IMR-90 (cell line): Measurements from ENCODE around the gene MUC5AC. TPM values are rescaled to one million over a fixed set of nuclear protein-coding genes. Genes with fewer than 3 reads are reported as not detected.
A peak's percentile ranks its signal among the peaks of the same experiment; 100 is the strongest.

Source experiments
- ATAC-seq: fragments of 200-7000 bp; cut with Tn5 transposase; 2 replicates; pipeline ENCODE4 v1.9.1; 2020; ENCODE audit warnings: low read depth, mild to moderate bottlenecking, moderate library complexity
- BruUV-seq: library from RNA; stranded (reverse); fragments of 400-500 nt; replicated peaks from 2 replicates; lab custom pipeline; 2021; lab: Mats Ljungman, UMichigan
- CTCF ChIA-PET: fragments of 300-600 bp; formaldehyde crosslinking; extraction: SDS; loops from one replicate; lab custom pipeline; 2021; ENCODE audit warnings: antibody characterized with exemption; lab: Yijun Ruan, JAX
- POLR2A ChIA-PET: fragments of 300-600 bp; sonication (Branson Sonifier 250); formaldehyde crosslinking; loops from one replicate; lab custom pipeline; 2022; ENCODE audit warnings: antibody characterized with exemption; ENCODE audit not compliant: unreplicated experiment; lab: Charles Lee
- DNase-seq: peaks from one replicate; pipeline ENCODE4 v3.0.0; 2013
- H2AFZ ChIP-seq: replicated peaks from 2 replicates; pipeline ENCODE3; 2013; ENCODE audit warnings: low read length, mild to moderate bottlenecking; ENCODE audit not compliant: poor library complexity
- H2AK5ac ChIP-seq: 2 replicates; pipeline ENCODE4 v1.6.1; 2013; ENCODE audit warnings: low read depth, low read length, inconsistent platforms
- H2AK9ac ChIP-seq: replicated peaks from 2 replicates; pipeline ENCODE3; 2013; ENCODE audit warnings: mild to moderate bottlenecking, low read depth, low read length, moderate library complexity; ENCODE audit not compliant: poor library complexity
- H2BK120ac ChIP-seq: 2 replicates; pipeline ENCODE4 v1.6.1; 2013; ENCODE audit warnings: low read depth, low read length, inconsistent platforms
- H2BK15ac ChIP-seq: 3 replicates; pipeline ENCODE4 v1.6.1; 2013; ENCODE audit warnings: low read depth, low read length, inconsistent platforms
- H2BK20ac ChIP-seq: 2 replicates; pipeline ENCODE4 v1.6.1; 2013; ENCODE audit warnings: low read depth, mild to moderate bottlenecking, inconsistent platforms, low read length, moderate library complexity
- H2BK5ac ChIP-seq: 2 replicates; pipeline ENCODE4 v1.6.1; 2013; ENCODE audit warnings: mild to moderate bottlenecking, low read depth, low read length, inconsistent platforms; ENCODE audit not compliant: poor library complexity, severe bottlenecking
- H3K14ac ChIP-seq: replicated peaks from 2 replicates; pipeline ENCODE4 v1.6.1; 2013; ENCODE audit warnings: low read depth, low read length, inconsistent platforms
- H3K18ac ChIP-seq: 2 replicates; pipeline ENCODE4 v1.6.1; 2013; ENCODE audit warnings: low read depth, low read length, control low read depth
- H3K23ac ChIP-seq: 2 replicates; pipeline ENCODE4 v1.6.1; 2013; ENCODE audit warnings: low read depth, low read length, inconsistent platforms
- H3K27ac ChIP-seq: 2 replicates; pipeline ENCODE4 v1.5.1; 2013; ENCODE audit warnings: mild to moderate bottlenecking, control low read depth, low read length; ENCODE audit not compliant: insufficient read depth
- H3K27me3 ChIP-seq: 2 replicates; pipeline ENCODE4 v1.6.1; 2013; ENCODE audit warnings: low read length; ENCODE audit not compliant: control insufficient read depth, insufficient read depth
- H3K36me3 ChIP-seq: 2 replicates; pipeline ENCODE4 v1.6.1; 2013; ENCODE audit warnings: low read length, mixed read lengths; ENCODE audit not compliant: control insufficient read depth, insufficient read depth
- H3K4ac ChIP-seq: 2 replicates; pipeline ENCODE4 v1.6.1; 2013; ENCODE audit warnings: low read depth, low read length, inconsistent platforms
- H3K4me1 ChIP-seq: 2 replicates; pipeline ENCODE4 v1.6.1; 2013; ENCODE audit warnings: low read length, mixed read lengths; ENCODE audit not compliant: control insufficient read depth, insufficient read depth
- H3K4me2 ChIP-seq: 2 replicates; pipeline ENCODE4 v1.6.1; 2013; ENCODE audit warnings: low read depth, mild to moderate bottlenecking, control low read depth, low read length, moderate library complexity
- H3K4me3 ChIP-seq: 2 replicates; pipeline ENCODE4 v1.5.1; 2013; ENCODE audit warnings: low read depth, mild to moderate bottlenecking, control low read depth, low read length, moderate library complexity; ENCODE audit not compliant: insufficient read depth
- H3K56ac ChIP-seq: 2 replicates; pipeline ENCODE4 v1.6.1; 2013; ENCODE audit warnings: low read length, inconsistent platforms; ENCODE audit not compliant: insufficient read depth; ENCODE audit errors: extremely low read depth
- H3K79me1 ChIP-seq, 2 experiments: 2 replicates each; pipeline ENCODE4 v1.6.1; 2013; ENCODE audit warnings: low read length in 2 of 2, inconsistent platforms in 1 of 2, low read depth in 1 of 2
- H3K9ac ChIP-seq: 2 replicates; pipeline ENCODE4 v1.6.1; 2013; ENCODE audit warnings: low read depth, low read length, control low read depth
- H3K9me1 ChIP-seq: 2 replicates; pipeline ENCODE4 v1.6.1; 2013; ENCODE audit warnings: low read length, inconsistent platforms; ENCODE audit not compliant: insufficient read depth
- H3K9me3 ChIP-seq: 2 replicates; pipeline ENCODE4 v1.6.1; 2013; ENCODE audit warnings: low read length; ENCODE audit not compliant: control insufficient read depth, insufficient read depth
- H4K20me1 ChIP-seq: 2 replicates; pipeline ENCODE4 v1.6.1; 2013; ENCODE audit warnings: low read length, inconsistent platforms; ENCODE audit not compliant: insufficient read depth
- H4K5ac ChIP-seq: 2 replicates; pipeline ENCODE4 v1.6.1; 2013; ENCODE audit warnings: mild to moderate bottlenecking, low read depth, low read length, control low read depth
- H4K8ac ChIP-seq, 2 experiments: 2 replicates each; pipeline ENCODE4 v1.6.1; 2013; ENCODE audit warnings: low read depth in 2 of 2, low read length in 2 of 2, control low read depth in 1 of 2, inconsistent platforms in 1 of 2
- H4K91ac ChIP-seq: 2 replicates; pipeline ENCODE4 v1.6.1; 2013; ENCODE audit warnings: low read depth, low read length, inconsistent platforms; ENCODE audit not compliant: insufficient read depth
- CTCF ChIP-seq: conservative IDR thresholded peaks from 2 replicates; pipeline ENCODE4 v1.5.1; 2012; ENCODE audit warnings: mild to moderate bottlenecking, low read depth, low read length, improper control_type of control experiment
- FOS ChIP-seq: fragments of 150-350 bp; IDR thresholded peaks from 2 replicates; pipeline ENCODE4 v1.6.1; 2016; ENCODE audit warnings: low read depth, low read length
- MAFK ChIP-seq: IDR thresholded peaks from 2 replicates; pipeline ENCODE4 v1.6.1; 2012; ENCODE audit warnings: low read depth, low read length, improper control_type of control experiment
- MXI1 ChIP-seq: IDR thresholded peaks from 2 replicates; pipeline ENCODE4 v1.6.1; 2012; ENCODE audit warnings: low read depth, mild to moderate bottlenecking, low read length, moderate library complexity, borderline replicate concordance
- RAD21 ChIP-seq: IDR thresholded peaks from 2 replicates; pipeline ENCODE4 v1.6.1; 2012; ENCODE audit warnings: low read length, improper control_type of control experiment
- RCOR1 ChIP-seq: IDR thresholded peaks from 2 replicates; pipeline ENCODE4 v1.6.1; 2012; ENCODE audit warnings: mild to moderate bottlenecking, low read length, improper control_type of control experiment; ENCODE audit not compliant: insufficient replicate concordance
- SMC3 ChIP-seq: fragments of 150-350 bp; IDR thresholded peaks from 2 replicates; pipeline ENCODE4 v1.6.1; 2016; ENCODE audit warnings: low read depth, mild to moderate bottlenecking, antibody characterized with exemption, low read length, moderate library complexity
- USF2 ChIP-seq: fragments of 150-350 bp; IDR thresholded peaks from 2 replicates; pipeline ENCODE4 v1.6.1; 2017; ENCODE audit warnings: mild to moderate bottlenecking, antibody characterized with exemption, low read length, low read depth
- WGBS, 2 experiments: methylation state at CpG; one replicate each; pipeline versions ENCODE4 v1.1.5 to v1.1.7; 2013; ENCODE audit warnings: missing lambda C conversion rate in 2 of 2; ENCODE audit not compliant: insufficient read length in 1 of 2; ENCODE audit errors: extremely low coverage in 2 of 2; 5-methylcytosine and 5-hydroxymethylcytosine counted together
- dilution Hi-C: fragments of 300-500 bp; cut with HindIII; formaldehyde crosslinking; loops from one replicate; pipeline ENCODE4 v1.14.3; 2018; ENCODE audit warnings: low sequenced_read_pairs; ENCODE audit not compliant: unreplicated experiment
- in situ Hi-C: fragments of 300-500 bp; cut with MboI; formaldehyde crosslinking; loops from 3 replicates; pipeline ENCODE4 v1.14.3; 2019; ENCODE audit warnings: low sequenced_read_pairs, inconsistent platforms, mixed read lengths
- intact Hi-C: fragments of 100-400 bp; cut with micrococcal nuclease; formaldehyde crosslinking; loops from 2 replicates; pipeline ENCODE4 v1.10.0; 2022
- polyA plus RNA-seq, 3 experiments: library from polyadenylated mRNA; depleted of rRNA; stranded (reverse); fragments of >200 nt; gene quantifications; 2 replicates each; pipeline ENCODE4 v1.2.3, GENCODE V29; 2012; ENCODE audit warnings: low replicate concordance in 1 of 3
- total RNA-seq: library from RNA; depleted of rRNA; stranded (reverse); fragments of >200 nt; gene quantifications from 2 replicates; pipeline ENCODE4 v1.2.3, GENCODE V29; 2012

MUC5AC gene
- total and polyA plus RNA-seq, 2 of the 4 experiments (the other 2 are of a cell fraction) = 0.02 TPM; not detected in 1

- Histone ChIP-seq H3K27ac (no peak overlapping the region), H2AK5ac (no peak overlapping the region), H4K20me1 (no peaks in the 10 kb centered on the region; the same call in 1 of the 2 replicates), H2AFZ (no peak overlapping the region), H3K9me3 (no peaks in the 10 kb centered on the region), H3K79me1 (no peaks in the 10 kb centered on the region), H3K14ac (no peak overlapping the region), H3K4ac (no peak overlapping the region), H2BK20ac (no peak overlapping the region), H3K4me3 (no peak overlapping the region), H2AK9ac (no peak overlapping the region), H3K4me1 (no peaks in the 10 kb centered on the region), H3K9me1 (no peaks in the 10 kb centered on the region), H2BK15ac (no peak overlapping the region), H3K18ac (no peak overlapping the region), H3K36me3 (no peaks in the 10 kb centered on the region), H4K91ac (no peak overlapping the region), H4K5ac (no peak overlapping the region), H3K27me3 (peaks cover 6% of the 10 kb centered on the region; the same call in 1 of the 2 replicates), H3K9ac (no peak overlapping the region), H3K56ac (no peak overlapping the region), H3K23ac (no peak overlapping the region), H3K4me2 (no peak overlapping the region), H2BK5ac (no peak overlapping the region), H4K8ac (no peak overlapping the region), H2BK120ac (no peak overlapping the region)
- in situ Hi-C loops = no loop called here
- dilution Hi-C loops = no loop called here
- intact Hi-C loops = no loop called here
- CTCF ChIA-PET = interaction anchor here (1.1 kb wide), 1 partner anchor 10 kb away, joined by 3 read pairs; no protein-coding TSS in a partner anchor
- TF ChIP-seq USF2 = no peak
- TF ChIP-seq MAFK = no peak
- TF ChIP-seq CTCF = peak; percentile 26; the same call in 1 of the 2 replicates
- peak; percentile 21; the same call in 1 of the 2 replicates for TF ChIP-seq RAD21
- TF ChIP-seq SMC3 = peak; percentile 34
- no peak for TF ChIP-seq MXI1
- TF ChIP-seq RCOR1 = no peak
- TF ChIP-seq FOS = no peak
- BruUV-seq = no TSS peak
- 72% methylated on average over 5 of the region's 23 CpGs; no CpG with 5 or more reads in 1 of the 2 experiments for WGBS, 2 experiments
- DNase-seq (peak; percentile 4), ATAC-seq (peak; percentile 61)
- POLR2A ChIA-PET = no interaction called here
These were observed 69.3 kb downstream of the MUC5AC start for GRCh38 chr11:1226986-1227550.
